ENCODE measurements around the gene SLC17A4.

Gene SLC17A4

GRCh38 chr6:25774120-25774715 lies 19.7 kb downstream of the SLC17A4 start:
- Histone ChIP-seq H3K9me3 (ENCODE audit: insufficient read depth, low read length) (no peaks in the 10 kb centered on the region), H3K79me2 (ENCODE audit: insufficient read depth, low read length) (no peaks in the 10 kb centered on the region), H3K27ac (ENCODE audit: low read depth, low read length) (no peak overlapping the region), H3K9me2 (replicated peaks; ENCODE audit: insufficient read depth, low read length) (no peaks in the 10 kb centered on the region), H2AFZ (ENCODE audit: low read depth, low read length, severe bottlenecking) (no peak overlapping the region), H4K20me1 (ENCODE audit: low read depth, low read length) (no peaks in the 10 kb centered on the region), H3K4me3 (ENCODE audit: insufficient read depth, low read length, poor library complexity, severe bottlenecking) (no peak overlapping the region), H3F3A (ENCODE audit: insufficient read depth) (no peaks in the 10 kb centered on the region), H3K36me3 (ENCODE audit: low read length) (no peaks in the 10 kb centered on the region), H3K4me2 (ENCODE audit: low read depth, low read length, poor library complexity, severe bottlenecking) (no peak overlapping the region), H3K27me3 (ENCODE audit: low read length) (no peaks in the 10 kb centered on the region), H3K9ac (ENCODE audit: low read length) (no peak overlapping the region)
- TF ChIP-seq EZH2phosphoT487 (conservative IDR thresholded peaks at IDR 0.05; ENCODE audit: low read length) = no peak
- TF ChIP-seq, protein P1, sequence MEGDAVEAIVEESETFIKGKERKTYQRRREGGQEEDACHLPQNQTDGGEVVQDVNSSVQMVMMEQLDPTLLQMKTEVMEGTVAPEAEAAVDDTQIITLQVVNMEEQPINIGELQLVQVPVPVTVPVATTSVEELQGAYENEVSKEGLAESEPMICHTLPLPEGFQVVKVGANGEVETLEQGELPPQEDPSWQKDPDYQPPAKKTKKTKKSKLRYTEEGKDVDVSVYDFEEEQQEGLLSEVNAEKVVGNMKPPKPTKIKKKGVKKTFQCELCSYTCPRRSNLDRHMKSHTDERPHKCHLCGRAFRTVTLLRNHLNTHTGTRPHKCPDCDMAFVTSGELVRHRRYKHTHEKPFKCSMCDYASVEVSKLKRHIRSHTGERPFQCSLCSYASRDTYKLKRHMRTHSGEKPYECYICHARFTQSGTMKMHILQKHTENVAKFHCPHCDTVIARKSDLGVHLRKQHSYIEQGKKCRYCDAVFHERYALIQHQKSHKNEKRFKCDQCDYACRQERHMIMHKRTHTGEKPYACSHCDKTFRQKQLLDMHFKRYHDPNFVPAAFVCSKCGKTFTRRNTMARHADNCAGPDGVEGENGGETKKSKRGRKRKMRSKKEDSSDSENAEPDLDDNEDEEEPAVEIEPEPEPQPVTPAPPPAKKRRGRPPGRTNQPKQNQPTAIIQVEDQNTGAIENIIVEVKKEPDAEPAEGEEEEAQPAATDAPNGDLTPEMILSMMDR (IDR thresholded peaks at IDR 0.05; ENCODE audit: insufficient read depth, low read length, poor library complexity, severe bottlenecking) = no peak

- no peak overlapping the region for H2AFZ ChIP-seq (ENCODE audit: low read depth, low read length, severe bottlenecking)
- no peaks in the 10 kb centered on the region for H3K79me2 ChIP-seq (ENCODE audit: insufficient read depth, low read length)
- no peak for TF ChIP-seq EZH2phosphoT487 (conservative IDR thresholded peaks at IDR 0.05; ENCODE audit: low read length)
- TF ChIP-seq, protein P1 (IDR thresholded peaks at IDR 0.05; ENCODE audit: insufficient read depth, low read length, poor library complexity, severe bottlenecking) = no peak
- no peak overlapping the region for H3K27ac ChIP-seq (ENCODE audit: low read depth, low read length)
- H3K36me3 ChIP-seq (ENCODE audit: low read length) = no peaks in the 10 kb centered on the region
- no peaks in the 10 kb centered on the region for H4K20me1 ChIP-seq (ENCODE audit: low read depth, low read length)
- H3F3A ChIP-seq (ENCODE audit: insufficient read depth) = no peaks in the 10 kb centered on the region
- no peak overlapping the region for H3K9ac ChIP-seq (ENCODE audit: low read length)
- no peak overlapping the region for H3K4me3 ChIP-seq (ENCODE audit: insufficient read depth, low read length, poor library complexity, severe bottlenecking)
- no peaks in the 10 kb centered on the region for H3K9me2 ChIP-seq (replicated peaks; ENCODE audit: insufficient read depth, low read length)
- no peak overlapping the region for H3K4me2 ChIP-seq (ENCODE audit: low read depth, low read length, poor library complexity, severe bottlenecking)
- no peaks in the 10 kb centered on the region for H3K9me3 ChIP-seq (ENCODE audit: insufficient read depth, low read length)
- no peaks in the 10 kb centered on the region for H3K27me3 ChIP-seq (ENCODE audit: low read length)
These were observed 22.5 kb downstream of the SLC17A4 start for GRCh38 chr6:25777031-25777430.

GRCh38 chr6:25777856-25778649 lies 23.5 kb downstream of the SLC17A4 start:
- H4K20me1 ChIP-seq (ENCODE audit: low read depth, low read length) = no peaks in the 10 kb centered on the region
- H3F3A ChIP-seq (ENCODE audit: insufficient read depth) = no peaks in the 10 kb centered on the region
- no peak for TF ChIP-seq EZH2phosphoT487 (conservative IDR thresholded peaks at IDR 0.05; ENCODE audit: low read length)
- TF ChIP-seq, protein P1 (IDR thresholded peaks at IDR 0.05; ENCODE audit: insufficient read depth, low read length, poor library complexity, severe bottlenecking) = no peak
- H3K36me3 ChIP-seq (ENCODE audit: low read length) = no peaks in the 10 kb centered on the region
- no peaks in the 10 kb centered on the region for H3K9me3 ChIP-seq (ENCODE audit: insufficient read depth, low read length)
- H2AFZ ChIP-seq (ENCODE audit: low read depth, low read length, severe bottlenecking) = no peak overlapping the region
- no peak overlapping the region for H3K9ac ChIP-seq (ENCODE audit: low read length)
- H3K79me2 ChIP-seq (ENCODE audit: insufficient read depth, low read length) = no peaks in the 10 kb centered on the region
- H3K4me2 ChIP-seq (ENCODE audit: low read depth, low read length, poor library complexity, severe bottlenecking) = no peak overlapping the region
- no peaks in the 10 kb centered on the region for H3K9me2 ChIP-seq (replicated peaks; ENCODE audit: insufficient read depth, low read length)
- H3K27me3 ChIP-seq (ENCODE audit: low read length) = no peaks in the 10 kb centered on the region
- H3K4me3 ChIP-seq (ENCODE audit: insufficient read depth, low read length, poor library complexity, severe bottlenecking) = no peak overlapping the region
- H3K27ac ChIP-seq (ENCODE audit: low read depth, low read length) = no peak overlapping the region

Measured in SU-DHL-6 (cell line).